RPMI8226 (cell line): ENCODE data around the gene CTNNBIP1.
A peak's percentile ranks its signal among the peaks of the same experiment; 100 is the strongest.

ENCODE experiments used
- DNase-seq: peaks from one replicate; pipeline ENCODE4 v3.0.0-alpha.2; 2015

The CTNNBIP1 gene

DNA sequence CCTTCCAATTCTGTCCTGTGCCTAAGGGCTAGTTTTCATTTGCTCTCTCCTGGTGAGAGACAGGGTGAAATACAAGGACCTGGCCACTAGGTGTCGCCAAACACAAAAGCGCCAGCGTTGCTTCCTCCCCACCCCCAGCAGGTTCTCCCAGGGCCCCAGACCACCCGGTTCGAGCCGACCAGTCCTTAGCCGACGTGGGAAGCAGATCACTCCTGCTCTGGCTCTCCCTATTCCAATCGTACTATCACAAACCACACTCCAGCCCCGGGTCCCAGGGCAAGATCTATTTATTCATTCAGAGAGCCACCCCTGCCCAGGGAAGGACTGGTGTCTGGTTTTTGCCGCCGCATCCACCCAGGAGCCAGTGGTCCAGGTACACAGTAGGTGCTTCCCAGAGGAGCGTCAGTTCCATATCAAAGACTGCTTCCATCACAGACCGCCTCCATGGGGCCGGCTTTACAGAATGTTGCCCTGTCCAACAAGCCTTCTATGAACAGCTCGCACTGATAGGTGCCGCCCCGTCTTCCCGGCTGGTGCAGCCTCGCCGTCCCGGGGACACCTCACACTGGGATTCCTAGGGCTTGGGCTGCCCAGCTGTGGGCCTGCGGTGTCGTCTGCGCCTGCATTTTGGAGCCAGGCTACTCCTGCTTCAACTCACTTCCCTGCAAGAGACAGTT is 35.0 kb downstream of the CTNNBIP1 start:
- peak; percentile 75 for DNase-seq

DNA sequence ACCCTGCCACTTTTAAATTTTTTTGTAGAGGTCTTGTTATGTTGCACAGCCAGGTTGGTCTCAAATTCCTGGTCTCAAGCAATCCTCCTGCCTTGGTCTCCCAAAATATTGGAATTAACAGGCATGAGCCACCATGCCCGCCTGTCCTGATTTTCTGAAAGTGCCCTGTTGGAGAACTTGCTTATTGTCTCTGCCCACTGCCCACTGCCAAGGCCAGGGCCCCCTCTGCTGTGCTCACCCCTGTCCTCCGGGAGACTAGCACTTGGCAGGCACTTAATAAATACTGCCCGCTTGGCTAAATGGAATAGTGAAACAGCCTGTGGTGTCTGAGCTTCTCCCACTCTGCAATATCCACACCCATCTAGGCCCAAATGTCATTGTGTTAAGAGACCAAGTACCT is 35.7 kb downstream of the CTNNBIP1 start:
- no peak for DNase-seq

DNA sequence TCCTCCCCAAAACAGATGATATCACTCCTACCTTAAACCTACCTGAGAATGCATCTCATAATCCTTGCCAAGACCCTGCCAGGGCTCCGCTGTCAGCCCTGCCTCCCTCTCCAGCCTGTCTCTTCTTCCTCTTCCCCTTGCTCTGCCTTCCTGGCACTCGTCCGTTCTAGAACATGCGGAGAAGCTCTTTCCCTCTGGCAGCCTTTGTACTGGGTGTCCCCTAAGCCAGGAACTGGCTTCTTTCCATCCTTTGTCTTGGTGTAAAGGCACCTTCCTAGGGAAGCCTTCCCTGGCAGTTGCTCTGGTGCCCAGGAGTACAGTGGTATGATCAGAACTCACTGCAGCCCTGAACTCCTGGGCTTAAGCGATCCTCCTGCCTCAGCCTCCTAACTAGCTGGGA is 36.1 kb downstream of the CTNNBIP1 start:
- DNase-seq, result no peak

DNA sequence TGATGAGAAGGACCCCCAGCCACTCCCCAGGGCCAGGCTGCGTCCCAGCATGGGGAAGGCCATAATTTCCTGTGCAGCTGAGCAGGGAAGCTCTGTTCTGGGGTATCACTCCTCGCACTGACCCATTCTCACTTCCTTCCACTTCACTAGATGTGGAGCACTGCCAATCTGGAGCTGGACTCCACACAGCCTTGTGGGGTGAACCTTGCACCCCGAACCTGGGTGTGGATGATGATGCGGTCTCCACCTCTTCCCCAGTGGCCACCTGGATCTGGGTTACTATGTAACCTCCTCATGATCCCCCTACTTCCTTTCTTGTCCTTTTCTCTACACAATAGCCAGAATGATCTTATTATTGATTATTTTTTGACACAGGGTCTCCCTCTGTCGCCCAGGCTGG is 36.7 kb downstream of the CTNNBIP1 start:
- DNase-seq, result no peak

DNA sequence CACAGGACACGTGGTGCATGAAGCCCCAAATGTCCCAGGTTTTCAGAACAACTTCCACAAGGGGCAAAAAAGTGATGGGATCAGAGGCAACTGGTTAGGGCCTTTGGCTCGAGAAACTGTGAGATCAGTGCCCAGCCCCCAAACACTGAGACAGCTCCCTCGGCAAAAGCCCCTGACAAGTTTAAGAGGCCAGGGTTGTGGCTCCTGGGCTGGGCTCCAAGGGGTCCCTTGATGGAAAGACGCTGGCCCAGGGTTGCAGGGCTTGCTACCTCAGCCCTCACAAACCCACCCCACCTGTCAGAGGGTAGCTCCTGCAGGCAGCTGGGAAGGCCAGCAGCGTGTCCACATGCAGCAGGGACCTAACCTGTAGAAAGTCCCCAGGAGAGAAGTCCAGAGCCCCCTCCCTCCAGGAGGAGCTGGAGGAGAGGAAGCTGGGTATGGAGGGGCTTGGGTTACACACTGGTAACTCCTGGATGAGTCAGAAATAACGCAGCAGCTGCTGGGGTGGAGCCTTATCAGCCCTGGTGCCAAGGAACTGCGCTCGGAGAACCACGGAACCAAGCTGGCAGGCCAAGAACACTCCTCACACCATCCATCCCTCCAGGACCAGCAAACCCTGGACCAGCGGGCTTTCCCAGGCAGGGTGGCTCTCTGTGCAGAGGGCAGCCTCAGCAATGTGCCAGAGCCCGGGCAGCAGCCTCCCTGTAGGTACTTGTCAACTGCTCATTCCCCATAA is 37.5 kb downstream of the CTNNBIP1 start:
- DNase-seq, result no peak

DNA sequence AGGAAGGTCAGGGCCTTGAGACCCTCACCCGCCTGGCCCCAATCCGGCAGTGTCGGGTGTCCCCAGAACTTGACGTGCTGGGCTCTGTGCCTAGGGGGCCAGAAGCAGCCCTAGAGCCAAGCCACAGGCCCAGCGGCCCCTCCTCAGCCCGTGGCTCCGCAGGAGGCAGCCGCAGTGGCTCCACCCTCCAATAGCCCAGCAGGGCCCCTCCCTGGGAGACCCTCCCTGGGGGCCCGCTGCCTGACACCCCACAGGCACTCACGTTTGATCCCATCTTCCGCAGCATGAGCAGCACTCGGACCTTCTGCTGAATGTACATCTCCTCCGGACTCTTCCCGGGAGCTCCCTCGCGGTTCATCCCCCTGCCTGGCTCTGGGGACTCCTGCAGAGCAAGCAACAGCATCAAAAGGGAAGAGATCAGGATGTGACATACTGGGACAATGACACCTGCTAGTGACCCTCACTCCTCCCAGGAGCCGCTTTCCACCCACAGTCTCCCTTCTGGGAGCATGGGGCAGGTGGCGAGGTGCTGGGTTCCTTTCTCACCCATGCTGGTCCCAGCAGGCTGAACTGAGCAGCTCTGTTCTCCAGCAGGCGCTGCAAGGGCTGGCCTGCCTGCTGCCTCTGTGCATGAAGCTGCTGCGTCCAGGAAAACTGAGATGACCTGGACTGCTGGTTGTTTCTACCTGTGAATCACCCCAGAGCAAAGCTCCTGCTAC is 38.2 kb downstream of the CTNNBIP1 start:
- DNase-seq, result no peak

DNA sequence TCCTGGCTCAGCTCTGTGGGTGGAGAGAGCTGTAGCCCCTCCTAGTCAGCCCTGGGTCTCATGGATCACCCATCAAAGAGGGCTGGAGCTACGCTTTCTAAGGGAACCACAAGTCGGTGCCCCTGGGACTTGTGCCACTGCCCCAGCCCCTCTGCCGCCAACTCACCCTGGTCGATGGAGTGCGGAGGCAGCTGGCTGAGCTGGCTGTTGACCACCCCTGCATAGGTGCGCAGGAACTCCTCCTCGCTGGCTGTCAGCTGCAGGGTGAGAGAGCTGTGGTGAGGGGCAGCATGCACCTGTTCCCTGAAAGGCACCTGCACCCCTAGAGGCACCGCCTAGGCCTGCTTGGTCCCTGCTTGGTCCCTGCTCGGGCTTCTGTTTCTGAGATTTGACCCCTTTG is 39.0 kb downstream of the CTNNBIP1 start:
- DNase-seq, result no peak

DNA sequence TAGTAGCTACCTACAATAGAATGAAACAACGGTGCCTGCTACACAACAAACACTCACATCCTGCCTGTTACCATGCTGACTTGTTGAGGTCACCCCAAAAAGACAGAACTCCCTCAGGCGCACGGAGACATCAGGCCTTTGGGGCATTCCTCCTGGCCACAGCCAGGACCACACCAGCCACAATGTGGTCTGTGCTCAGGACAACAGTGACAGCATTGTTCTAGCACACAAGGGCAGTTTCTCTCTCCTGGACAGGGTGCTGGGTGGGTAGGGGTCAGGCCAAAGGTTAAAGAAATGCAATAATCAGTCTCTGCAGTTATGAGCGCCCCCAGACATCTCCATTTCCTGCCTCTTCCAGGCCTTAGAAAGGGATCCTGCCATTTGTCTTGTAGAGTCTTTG is 39.5 kb downstream of the CTNNBIP1 start:
- no peak for DNase-seq

DNA sequence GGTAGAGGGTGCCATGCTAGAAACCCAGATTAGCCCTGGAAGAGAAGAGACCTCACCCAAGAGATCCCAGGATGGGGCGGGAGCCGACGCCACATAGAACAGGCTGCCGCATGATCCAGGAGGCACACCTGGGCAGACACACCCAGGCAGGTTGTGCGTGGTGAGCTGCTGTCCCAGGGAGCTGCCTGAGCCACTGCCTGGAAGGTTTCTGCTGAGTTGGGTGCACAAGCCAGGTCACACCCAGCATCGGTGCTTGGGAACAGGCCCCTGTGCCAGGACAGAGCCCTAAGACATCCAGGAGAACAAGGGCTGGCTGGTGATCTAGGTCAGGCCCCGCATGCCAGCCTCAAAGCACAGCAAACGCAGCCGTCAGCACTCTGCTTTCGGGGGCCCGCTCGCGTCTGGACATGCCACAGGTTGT is 40.2 kb downstream of the CTNNBIP1 start:
- DNase-seq, result no peak

DNA sequence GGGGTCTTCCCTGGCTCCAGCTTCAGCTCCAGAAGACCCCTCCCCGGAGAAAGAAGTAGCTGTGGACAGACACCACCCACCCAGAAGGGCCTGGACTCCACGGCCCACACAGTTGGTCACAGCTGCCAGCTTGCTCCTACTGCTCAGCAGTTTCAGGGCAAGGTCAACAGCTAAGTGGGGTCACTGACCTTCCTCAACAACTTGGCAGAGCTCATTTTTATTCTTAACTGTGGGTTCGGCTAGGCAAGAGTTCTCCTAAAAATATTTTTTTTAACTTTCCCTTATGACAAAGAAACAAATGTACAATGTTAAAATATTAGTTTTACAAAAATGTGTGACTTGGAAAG is 41.9 kb downstream of the CTNNBIP1 start:
- no peak for DNase-seq

DNA sequence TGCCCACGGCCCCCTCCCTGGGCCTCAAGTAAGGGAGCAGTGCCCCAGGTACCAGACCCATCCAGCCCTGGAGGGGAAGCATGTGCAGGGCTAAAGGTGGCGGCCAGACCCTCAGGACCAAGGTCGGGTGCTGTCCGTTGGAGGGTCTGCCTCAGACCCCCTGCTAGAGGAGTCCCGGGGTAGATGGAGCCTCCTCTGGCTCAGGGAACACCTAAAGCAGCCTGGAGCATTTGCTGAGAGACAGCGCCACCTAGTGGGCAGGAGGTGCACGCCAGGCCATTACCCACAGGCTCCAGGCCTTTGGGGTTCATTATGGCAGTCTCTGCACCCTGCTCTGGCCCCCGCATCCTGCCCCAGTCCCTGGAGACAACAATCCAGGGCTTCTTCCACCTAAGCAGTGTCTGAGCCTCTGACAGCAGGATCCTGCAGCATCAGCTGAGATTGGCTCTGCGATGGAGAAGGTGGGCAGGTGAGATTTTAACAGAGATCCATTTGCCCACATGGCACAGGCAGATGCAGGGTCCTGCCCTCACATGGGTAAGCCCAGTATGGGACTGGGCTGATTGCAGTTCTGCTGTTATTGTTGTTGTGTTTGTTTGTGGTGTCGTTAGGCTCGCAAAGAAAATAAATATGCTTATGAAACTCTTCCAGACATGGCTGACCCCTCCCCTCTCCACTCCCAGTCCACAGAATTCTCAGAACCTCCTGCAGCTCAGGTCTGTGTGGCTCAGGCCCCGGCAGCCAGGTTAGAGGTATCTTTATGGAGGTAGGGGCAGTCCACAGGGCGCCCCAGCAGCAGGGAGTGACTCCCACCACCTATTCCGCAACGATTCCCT is 42.4 kb downstream of the CTNNBIP1 start:
- peak; percentile 84 for DNase-seq

DNA sequence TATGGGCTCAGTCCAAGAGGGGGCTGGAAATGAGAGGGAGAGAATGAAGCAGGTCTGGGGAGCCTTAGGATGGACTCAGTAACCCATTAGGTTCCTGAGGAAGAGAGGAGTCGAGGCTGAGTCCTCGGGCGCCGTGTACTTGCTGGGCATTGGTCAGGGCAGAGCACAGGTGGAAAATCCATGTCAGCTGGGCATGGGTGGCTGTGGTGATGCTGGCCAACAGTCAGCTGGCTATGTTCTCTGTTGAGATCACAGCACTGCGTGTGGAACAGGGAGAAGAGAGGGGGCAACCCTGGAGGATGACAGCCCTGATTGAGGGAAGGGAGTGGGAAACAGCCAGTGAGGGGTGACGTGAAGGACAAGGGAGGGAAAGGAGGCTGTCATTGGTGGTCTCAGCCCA is 43.2 kb downstream of the CTNNBIP1 start:
- DNase-seq, result no peak

DNA sequence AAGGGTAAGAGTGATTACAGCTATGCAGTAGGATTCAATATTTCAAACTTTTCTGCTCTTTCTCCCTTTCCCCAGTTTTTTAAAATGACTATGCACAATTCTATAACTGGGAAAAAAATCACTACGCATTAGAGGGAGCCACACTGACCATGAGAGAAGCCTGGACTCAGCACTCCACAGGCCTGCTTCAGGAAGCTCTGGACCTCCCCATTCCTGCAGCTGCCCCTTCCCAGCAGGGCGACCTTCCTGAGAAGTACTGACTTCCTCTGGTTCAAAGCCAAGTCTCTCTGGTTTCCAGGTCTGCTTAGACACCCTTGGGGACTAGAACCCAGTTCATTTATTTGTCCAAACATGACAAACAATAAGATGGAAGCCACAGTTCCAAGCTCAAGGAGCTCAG is 44.3 kb downstream of the CTNNBIP1 start:
- DNase-seq, result no peak

DNA sequence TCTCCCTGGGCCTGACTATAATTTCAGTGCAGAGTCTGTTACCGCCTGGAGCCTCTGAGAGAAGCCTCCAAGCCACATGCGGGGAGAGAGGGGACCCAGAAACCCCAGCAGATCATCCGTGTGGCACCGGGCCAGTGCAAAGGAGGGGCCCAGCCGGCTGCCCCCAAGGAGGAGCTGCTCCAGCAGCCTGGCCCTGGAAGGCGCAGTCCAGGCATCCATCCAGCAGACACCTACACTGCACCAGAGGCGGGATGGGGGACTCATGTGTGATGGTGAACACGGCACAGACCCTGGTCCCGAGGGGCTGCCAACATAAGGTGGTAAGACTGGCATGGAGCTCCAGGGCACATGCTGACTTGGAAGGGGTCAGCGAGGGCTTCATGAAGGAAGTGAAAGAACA is 46.7 kb downstream of the CTNNBIP1 start:
- no peak for DNase-seq

DNA sequence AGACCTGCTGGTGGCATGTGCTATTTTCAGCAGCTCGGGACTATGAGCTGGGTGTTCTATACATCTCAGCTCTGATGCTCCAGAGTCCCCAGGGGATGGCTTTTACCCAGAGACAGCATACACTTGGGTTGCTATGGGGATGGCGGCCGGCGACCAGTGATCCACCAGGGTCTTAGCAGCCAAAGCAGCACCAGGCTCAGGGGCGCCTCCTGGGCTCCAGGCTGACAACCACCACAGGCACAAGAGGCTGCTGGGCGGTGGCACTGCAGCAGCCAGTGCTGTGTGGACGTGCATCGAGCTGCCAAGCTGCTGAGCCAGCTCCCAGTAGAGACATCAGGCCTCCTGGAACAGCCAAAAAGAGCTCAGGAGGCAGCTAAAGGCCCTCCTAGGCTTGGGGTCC is 48.7 kb downstream of the CTNNBIP1 start:
- DNase-seq, result no peak

DNA sequence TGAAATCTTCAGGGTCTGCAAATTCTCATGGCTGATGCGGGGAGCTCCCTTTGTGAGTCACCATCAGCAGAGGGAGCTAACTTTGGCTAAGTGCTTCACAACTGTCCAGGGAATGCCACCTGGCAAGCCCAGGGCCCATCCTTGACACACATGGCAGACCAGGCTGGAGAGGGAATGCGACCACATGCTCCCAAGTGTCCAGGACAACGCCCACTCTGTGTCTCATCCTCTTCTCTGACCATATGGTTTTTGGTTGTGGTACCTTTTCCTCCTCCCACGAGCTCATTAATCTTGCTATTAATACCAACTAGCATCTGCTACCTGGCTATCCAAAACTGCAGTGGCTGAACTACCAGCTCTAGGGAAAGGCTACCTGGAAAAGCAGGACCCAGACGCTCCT is 49.2 kb downstream of the CTNNBIP1 start:
- DNase-seq, result no peak

DNA sequence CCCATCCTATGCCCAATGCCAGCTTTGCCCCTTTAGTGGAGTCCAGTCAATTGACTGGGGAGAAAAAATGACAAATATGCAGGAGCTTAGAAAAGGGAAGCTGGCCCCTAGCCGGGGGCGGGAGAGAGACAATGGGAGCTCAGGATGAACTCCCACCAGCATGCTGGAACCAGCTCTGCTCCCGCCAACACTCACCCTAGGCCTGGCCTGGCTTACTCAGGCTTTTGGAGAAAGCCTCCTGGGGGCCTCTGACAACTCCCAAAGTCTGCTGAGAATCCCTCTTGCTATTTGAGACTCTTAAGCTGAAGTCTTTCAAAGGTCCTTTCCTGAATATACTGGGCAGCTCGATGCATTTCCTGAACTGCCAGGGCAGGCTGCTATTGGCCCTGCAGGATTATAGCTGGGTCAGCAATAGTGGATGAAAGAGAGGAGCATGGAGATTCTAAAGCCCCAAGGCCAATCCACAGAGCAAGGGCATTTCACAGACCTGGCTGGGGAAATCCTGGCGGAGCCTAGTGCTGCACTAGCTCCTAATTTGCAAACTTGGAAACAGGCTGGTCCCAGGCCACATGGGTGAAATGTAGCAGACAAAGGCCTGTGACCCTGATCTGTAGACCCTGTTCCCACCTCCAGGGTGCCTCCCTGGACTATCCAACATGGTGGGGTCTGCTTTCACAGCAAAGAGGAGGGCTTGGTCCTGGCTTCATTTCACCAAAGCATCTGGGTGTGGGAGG is 50.6 kb downstream of the CTNNBIP1 start:
- DNase-seq, result peak; percentile 39

DNA sequence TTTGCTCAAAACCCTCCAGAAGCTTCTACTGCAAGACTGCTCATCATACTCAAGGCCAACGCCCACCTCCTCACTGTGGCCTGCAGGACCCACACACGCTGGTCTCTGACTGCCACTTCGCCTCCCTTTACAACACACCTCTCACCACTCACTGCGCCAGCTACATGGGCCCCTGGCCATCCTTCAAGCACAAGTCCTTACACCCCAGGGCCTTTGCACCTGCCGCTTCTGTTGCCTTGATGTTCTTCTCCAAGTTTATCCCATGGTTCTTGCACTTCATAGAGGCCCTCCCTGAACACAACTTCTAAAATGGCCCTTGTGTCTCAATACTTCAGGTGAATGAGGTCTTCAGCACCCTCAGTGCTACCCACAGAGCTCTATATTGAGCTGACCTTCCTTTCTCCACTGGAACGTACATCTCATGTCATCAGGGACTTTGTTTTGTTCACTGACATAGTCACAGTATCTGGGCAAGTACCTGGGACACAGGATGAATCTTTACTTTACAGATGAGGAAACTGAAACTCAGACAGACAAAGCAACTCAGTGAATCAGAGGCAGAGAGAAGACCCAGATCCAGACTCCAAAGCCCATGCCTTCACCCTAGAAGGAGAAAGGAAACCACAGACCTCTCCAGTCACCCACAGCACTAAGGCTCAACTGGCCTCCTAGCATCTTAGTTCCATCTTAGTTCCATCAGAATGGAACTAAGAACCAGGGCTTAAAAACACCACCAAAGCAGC is 51.6 kb downstream of the CTNNBIP1 start:
- DNase-seq, result no peak

DNA sequence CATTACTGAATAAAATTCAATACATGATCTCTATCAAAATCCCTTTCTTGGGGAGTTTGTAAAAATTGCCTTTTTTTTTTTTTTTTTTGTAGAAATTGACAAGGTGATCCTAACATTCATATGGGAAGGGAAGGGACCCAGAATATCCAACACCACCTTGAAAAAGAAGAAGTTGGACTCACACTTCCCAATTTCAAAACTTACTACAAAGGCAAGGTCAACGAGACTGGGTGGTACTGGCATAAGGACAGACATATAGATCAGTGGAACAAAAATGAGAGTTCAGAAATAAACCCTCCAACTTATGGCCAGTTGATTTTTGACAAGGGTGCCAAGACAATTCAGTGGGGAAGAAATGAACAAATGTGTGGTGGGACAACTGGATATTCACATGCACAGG is 54.9 kb downstream of the CTNNBIP1 start:
- DNase-seq, result no peak

DNA sequence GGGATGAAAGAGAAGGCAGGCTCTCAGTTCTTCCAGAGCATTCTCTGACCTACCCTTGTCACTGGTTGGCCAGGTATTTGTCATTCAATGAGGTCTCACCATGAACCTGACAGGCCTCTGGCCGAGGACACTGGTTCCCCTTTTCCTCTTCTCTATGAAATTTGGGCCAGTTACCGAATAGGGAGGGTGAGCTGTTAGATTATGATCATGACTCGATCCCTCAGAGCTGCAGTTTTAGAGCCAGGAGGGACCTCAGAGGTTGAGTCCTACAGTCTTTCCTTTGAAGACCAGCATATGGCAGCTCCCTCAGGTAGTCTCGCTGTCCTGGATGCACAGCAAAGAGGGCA is 56.8 kb downstream of the CTNNBIP1 start:
- no peak for DNase-seq

DNA sequence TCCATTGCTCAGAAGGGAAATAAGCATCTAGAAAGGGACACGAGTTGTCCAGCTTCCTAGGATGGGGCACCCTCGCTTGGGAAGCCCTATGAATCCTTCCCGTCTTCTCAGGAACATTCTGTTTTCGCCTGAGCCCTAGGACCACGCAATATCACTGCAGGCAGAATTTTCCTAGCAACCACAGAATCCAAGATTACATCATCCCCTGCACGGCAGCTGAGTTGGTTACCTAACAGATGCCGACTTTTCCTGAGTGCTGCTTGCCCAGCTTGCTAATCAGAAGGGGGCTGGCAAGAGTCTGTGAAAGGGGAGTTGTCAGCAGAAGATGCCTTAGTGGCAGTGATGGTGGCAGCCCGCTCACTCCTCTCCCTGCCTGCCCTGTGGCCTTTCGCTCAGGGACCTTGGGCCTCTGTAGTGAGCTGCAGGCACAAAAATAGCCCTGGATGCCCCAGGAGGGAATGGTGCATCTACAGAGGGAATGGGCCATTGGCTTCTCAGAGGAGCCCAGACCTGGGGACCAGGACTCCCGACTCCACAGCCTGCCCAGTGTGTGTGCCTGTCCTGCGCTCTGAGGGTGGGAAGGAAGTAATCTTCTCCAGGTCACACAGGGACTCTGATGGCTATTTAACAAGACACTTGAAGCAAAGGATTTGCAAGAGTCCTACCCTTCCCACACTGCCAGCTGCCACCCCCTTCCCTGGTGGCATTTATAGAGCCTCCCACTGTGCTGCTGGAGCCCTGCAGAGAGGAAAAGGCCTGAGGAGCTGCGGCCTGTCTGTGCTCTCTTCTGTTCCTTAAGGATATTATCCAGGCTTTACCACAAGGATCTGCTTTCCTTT is 57.4 kb downstream of the CTNNBIP1 start:
- DNase-seq, result no peak
